Transverse colon (tissue), 4 donors: ENCODE measurements around the gene SLC39A11. TPM values are rescaled to one million over a fixed set of nuclear protein-coding genes. Genes with fewer than 3 reads are reported as not detected.

ENCODE experiments used
- DNase-seq: peaks from one replicate; pipeline ENCODE4 v3.0.0-alpha.2; 2019
- H3K27ac ChIP-seq, 4 donors: fragments of 200-600 bp; sonication (generic); 2 replicates each; pipeline ENCODE4 v1.5.1; 2016 to 2018; ENCODE audit warnings: inconsistent platforms in 4 of 4
- H3K27me3 ChIP-seq: fragments of 200-600 bp; sonication (generic); 2 replicates; pipeline ENCODE4 v1.5.1; 2017; ENCODE audit warnings: inconsistent platforms
- H3K36me3 ChIP-seq, 4 donors: fragments of 200-600 bp; sonication (generic); 2 replicates each; pipeline ENCODE4 v1.5.1; 2017 to 2019; ENCODE audit warnings: inconsistent platforms in 4 of 4
- H3K4me1 ChIP-seq, 4 donors: fragments of 200-600 bp; sonication (generic); 2 replicates each; pipeline ENCODE4 v1.5.1; 2017 to 2020; ENCODE audit warnings: inconsistent platforms in 4 of 4
- H3K4me3 ChIP-seq, 4 donors: fragments of 200-600 bp; sonication (generic); 1 replicate in 1 of 4; 2 replicates in 3 of 4; pipeline versions ENCODE4 v1.5.1 to v1.6.1; 2017 to 2019; ENCODE audit warnings: inconsistent platforms in 4 of 4
- H3K9me3 ChIP-seq, 2 donors: fragments of 200-600 bp; sonication (generic); 2 replicates each; pipeline ENCODE4 v1.5.1; 2017 to 2019; ENCODE audit warnings: inconsistent platforms in 2 of 2
- CTCF ChIP-seq, 5 experiments: fragments of 200-600 bp in 3 of 5; fragments of 450-650 bp in 2 of 5; sonication (generic) in 3 of 5; IDR thresholded peaks; 1 replicate in 2 of 5; 2 replicates in 3 of 5; pipeline ENCODE4 v1.5.1; 2016 to 2017; ENCODE audit warnings: antibody characterized with exemption in 5 of 5, inconsistent platforms in 3 of 5, mild to moderate bottlenecking in 2 of 5, moderate library complexity in 1 of 5
- EP300 ChIP-seq: sonication (generic); formaldehyde crosslinking; IDR thresholded peaks from one replicate; pipeline ENCODE4 v1.6.1; 2017; ENCODE audit warnings: antibody characterized with exemption, low read depth
- POLR2A ChIP-seq: fragments of 450-650 bp; IDR thresholded peaks from one replicate; pipeline ENCODE4 v1.6.1; 2016; ENCODE audit warnings: antibody characterized with exemption, mild to moderate bottlenecking, moderate library complexity
- POLR2AphosphoS5 ChIP-seq, 3 donors: sonication (generic); formaldehyde crosslinking; IDR thresholded peaks; one replicate each; pipeline ENCODE4 v1.6.1; 2016; ENCODE audit warnings: antibody characterized with exemption in 3 of 3
- WGBS, 2 donors: methylation state at CpG; one replicate each; pipeline ENCODE4 v1.1.5; 2018; ENCODE audit warnings: low coverage in 1 of 2; 5-methylcytosine and 5-hydroxymethylcytosine counted together
- in situ Hi-C, 4 donors: fragments of 200-750 bp; cut with MboI; loops; one replicate each; pipeline versions ENCODE4 v1.15.0 to v1.15.1; 2017; ENCODE audit warnings: low sequenced_read_pairs in 3 of 4, low pct_ligation_motif_present in 1 of 4, low pct_unique_long_range_greater_than_20kb in 1 of 4
- intact Hi-C: fragments of 100-400 bp; cut with DNase I; formaldehyde crosslinking; loops from one replicate; pipeline ENCODE4 v1.15.1; 2023; ENCODE audit warnings: low total_unique reads
- total RNA-seq, 4 donors: library from RNA; depleted of rRNA; stranded (reverse); fragments of >200 nt; gene quantifications; one replicate each; pipeline ENCODE4 v1.1.0, GENCODE V29; 2016

SLC39A11 gene
- total RNA-seq, 4 donors from 2014 or later: 20.7 to 49.7 (median 33.3) TPM

- H3K4me3 ChIP-seq: no peak overlapping the region
- WGBS, 2 donors: 94 to 96% methylated on average over 3 to 4 of the region's 4 CpGs
- H3K4me1 ChIP-seq: no peaks in the 10 kb centered on the region
- no peak for DNase-seq
- no peak overlapping the region for H3K27ac ChIP-seq
- peaks cover 11 to 13% of the 10 kb centered on the region in 2 donors for H3K9me3 ChIP-seq
- no peaks in the 10 kb centered on the region for H3K36me3 ChIP-seq
- TF ChIP-seq EP300 (no peak), POLR2A (no peak)
- intact Hi-C loops (no loop called here), in situ Hi-C loops (no loop called here)
- H3K27me3 ChIP-seq: no peaks in the 10 kb centered on the region
Observed at GRCh38 chr17:73020110-73020509, 72.4 kb downstream of the SLC39A11 start.

GRCh38 chr17:73018599-73018998, 73.9 kb downstream of the SLC39A11 start:
- no peak for TF ChIP-seq EP300
- no peak for TF ChIP-seq CTCF (IDR thresholded peaks at IDR 0.05)
- no peak for TF ChIP-seq POLR2AphosphoS5 (IDR thresholded peaks at IDR 0.05)
- TF ChIP-seq POLR2A: no peak
- Histone ChIP-seq H3K27ac (no peak overlapping the region), H3K27me3 (no peaks in the 10 kb centered on the region), H3K36me3 (no peaks in the 10 kb centered on the region), H3K4me3 (no peak overlapping the region), H3K4me1 (no peaks in the 10 kb centered on the region), H3K9me3 (peaks cover 11 to 13% of the 10 kb centered on the region in 2 donors)
- in situ Hi-C loops (no loop called here), intact Hi-C loops (no loop called here)
- DNase-seq: no peak

GRCh38 chr17:73017658-73018057, 74.8 kb downstream of the SLC39A11 start:
- 83 to 95% methylated on average over 3 of the region's 3 CpGs for WGBS, 2 donors
- intact Hi-C loops: no loop called here
- Histone ChIP-seq H3K4me1 (no peaks in the 10 kb centered on the region), H3K9me3 (peaks cover 11 to 13% of the 10 kb centered on the region in 2 donors), H3K27me3 (no peaks in the 10 kb centered on the region), H3K4me3 (no peak overlapping the region), H3K36me3 (no peaks in the 10 kb centered on the region), H3K27ac (no peak overlapping the region)
- in situ Hi-C loops: no loop called here
- TF ChIP-seq POLR2AphosphoS5 (IDR thresholded peaks at IDR 0.05) (no peak), POLR2A (no peak), CTCF (IDR thresholded peaks at IDR 0.05) (no peak), EP300 (no peak)
- DNase-seq: no peak

- TF ChIP-seq POLR2A: no peak
- TF ChIP-seq POLR2AphosphoS5 (IDR thresholded peaks at IDR 0.05): no peak
- no peak for TF ChIP-seq CTCF (IDR thresholded peaks at IDR 0.05)
- TF ChIP-seq EP300: no peak
- in situ Hi-C loops (no loop called here), intact Hi-C loops (no loop called here)
- peaks cover 11 to 13% of the 10 kb centered on the region in 2 donors for H3K9me3 ChIP-seq
- H3K36me3 ChIP-seq: no peaks in the 10 kb centered on the region
- peaks cover 0 to 3% (median 0%) of the 10 kb centered on the region in 4 donors for H3K4me1 ChIP-seq
- WGBS, 2 donors: 93 to 96% methylated on average over 4 to 7 of the region's 7 CpGs
- no peaks in the 10 kb centered on the region for H3K27me3 ChIP-seq
- no peak overlapping the region for H3K4me3 ChIP-seq
- no peak overlapping the region for H3K27ac ChIP-seq
- DNase-seq: no peak
Observed at GRCh38 chr17:73015722-73016276, 76.7 kb downstream of the SLC39A11 start.
